ENCODE data around the gene BCOR. TPM values are rescaled to one million over a fixed set of nuclear protein-coding genes. Genes with fewer than 3 reads are reported as not detected.

Gene BCOR
- total and polyA plus RNA-seq, 2 of the 13 experiments (the other 11 are each of a cell fraction or from before 2014, with no cell fraction given), result 14.3 to 15.2 TPM

DNA sequence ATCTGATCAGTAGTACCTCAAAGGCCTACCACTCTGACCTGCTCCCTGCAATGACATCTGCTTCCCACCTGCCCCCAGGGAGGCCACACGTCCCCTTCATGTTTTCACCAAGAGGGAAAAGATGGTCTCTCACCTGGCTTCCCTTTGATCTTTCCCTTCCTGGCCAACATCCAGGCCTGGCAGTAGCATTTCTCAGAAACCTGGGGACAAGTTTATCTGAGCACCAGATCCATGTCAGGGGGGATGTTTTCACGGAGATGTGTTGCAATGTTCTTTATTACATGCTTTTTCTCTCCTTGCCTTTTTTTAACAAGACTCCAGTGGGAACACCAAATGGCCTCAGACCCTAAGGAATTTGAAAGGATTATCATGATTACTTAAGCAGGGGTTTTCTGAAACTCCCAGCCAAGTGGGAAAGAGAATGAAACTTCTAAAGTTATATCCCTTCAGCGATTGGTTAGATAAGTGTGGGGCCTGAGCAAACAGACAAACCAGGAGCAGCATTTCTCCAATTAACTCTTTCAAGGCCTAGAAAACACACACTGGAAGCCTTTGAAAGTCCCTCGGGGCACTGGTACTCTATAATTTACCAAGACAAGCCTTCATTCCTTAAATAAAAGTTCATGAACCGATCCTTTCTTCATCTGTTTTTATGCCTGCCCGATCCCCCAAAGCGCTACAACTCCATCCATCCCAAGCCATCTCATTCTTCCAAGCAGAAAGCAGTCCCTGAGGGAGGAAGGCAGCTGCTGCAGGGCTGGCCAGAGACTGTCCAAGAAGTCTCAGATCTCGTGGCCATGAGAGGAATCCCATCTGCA is 94.1 kb downstream of the BCOR start (continued):
- TF ChIP-seq KDM6A (CRISPR knock-in tag; IDR thresholded peaks at IDR 0.05; ENCODE audit: low read depth) (no peak), RBAK (CRISPR knock-in tag; IDR thresholded peaks at IDR 0.05) (no peak), EHMT2 (IDR thresholded peaks at IDR 0.05; ENCODE audit: borderline replicate concordance, low read depth, low read length) (no peak), DMAP1 (CRISPR knock-in tag; IDR thresholded peaks at IDR 0.05) (no peak), EZH2 (conservative IDR thresholded peaks at IDR 0.05; ENCODE audit: low read depth, low read length) (no peak), RNF2 (conservative IDR thresholded peaks at IDR 0.05; ENCODE audit: low read depth) (no peak), KDM5A (IDR thresholded peaks at IDR 0.05; ENCODE audit: borderline replicate concordance, low read length) (no peak), BHLHE40 (IDR thresholded peaks at IDR 0.05; ENCODE audit: low read length) (no peak), ZNF569 (CRISPR knock-in tag; IDR thresholded peaks at IDR 0.05; ENCODE audit: borderline replicate concordance) (no peak)
- TF ChIP-seq, protein P1, sequence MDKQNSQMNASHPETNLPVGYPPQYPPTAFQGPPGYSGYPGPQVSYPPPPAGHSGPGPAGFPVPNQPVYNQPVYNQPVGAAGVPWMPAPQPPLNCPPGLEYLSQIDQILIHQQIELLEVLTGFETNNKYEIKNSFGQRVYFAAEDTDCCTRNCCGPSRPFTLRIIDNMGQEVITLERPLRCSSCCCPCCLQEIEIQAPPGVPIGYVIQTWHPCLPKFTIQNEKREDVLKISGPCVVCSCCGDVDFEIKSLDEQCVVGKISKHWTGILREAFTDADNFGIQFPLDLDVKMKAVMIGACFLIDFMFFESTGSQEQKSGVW (CRISPR knock-in tag; IDR thresholded peaks at IDR 0.05; ENCODE audit: borderline replicate concordance), result no peak
- TF ChIP-seq, protein P2, sequence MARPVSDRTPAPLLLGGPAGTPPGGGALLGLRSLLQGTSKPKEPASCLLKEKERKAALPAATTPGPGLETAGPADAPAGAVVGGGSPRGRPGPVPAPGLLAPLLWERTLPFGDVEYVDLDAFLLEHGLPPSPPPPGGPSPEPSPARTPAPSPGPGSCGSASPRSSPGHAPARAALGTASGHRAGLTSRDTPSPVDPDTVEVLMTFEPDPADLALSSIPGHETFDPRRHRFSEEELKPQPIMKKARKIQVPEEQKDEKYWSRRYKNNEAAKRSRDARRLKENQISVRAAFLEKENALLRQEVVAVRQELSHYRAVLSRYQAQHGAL (CRISPR knock-in tag; IDR thresholded peaks at IDR 0.05; ENCODE audit: not compliant biosample characterization), result no peak
- TF ChIP-seq, protein P3, sequence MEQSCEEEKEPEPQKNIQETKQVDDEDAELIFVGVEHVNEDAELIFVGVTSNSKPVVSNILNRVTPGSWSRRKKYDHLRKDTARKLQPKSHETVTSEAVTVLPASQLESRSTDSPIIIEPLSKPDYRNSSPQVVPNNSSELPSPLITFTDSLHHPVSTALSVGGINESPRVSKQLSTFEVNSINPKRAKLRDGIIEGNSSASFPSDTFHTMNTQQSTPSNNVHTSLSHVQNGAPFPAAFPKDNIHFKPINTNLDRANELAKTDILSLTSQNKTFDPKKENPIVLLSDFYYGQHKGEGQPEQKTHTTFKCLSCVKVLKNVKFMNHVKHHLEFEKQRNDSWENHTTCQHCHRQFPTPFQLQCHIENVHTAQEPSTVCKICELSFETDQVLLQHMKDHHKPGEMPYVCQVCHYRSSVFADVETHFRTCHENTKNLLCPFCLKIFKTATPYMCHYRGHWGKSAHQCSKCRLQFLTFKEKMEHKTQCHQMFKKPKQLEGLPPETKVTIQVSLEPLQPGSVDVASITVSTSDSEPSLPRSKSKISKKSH (CRISPR knock-in tag; IDR thresholded peaks at IDR 0.05; ENCODE audit: borderline replicate concordance), result no peak
- TF ChIP-seq, protein P4, sequence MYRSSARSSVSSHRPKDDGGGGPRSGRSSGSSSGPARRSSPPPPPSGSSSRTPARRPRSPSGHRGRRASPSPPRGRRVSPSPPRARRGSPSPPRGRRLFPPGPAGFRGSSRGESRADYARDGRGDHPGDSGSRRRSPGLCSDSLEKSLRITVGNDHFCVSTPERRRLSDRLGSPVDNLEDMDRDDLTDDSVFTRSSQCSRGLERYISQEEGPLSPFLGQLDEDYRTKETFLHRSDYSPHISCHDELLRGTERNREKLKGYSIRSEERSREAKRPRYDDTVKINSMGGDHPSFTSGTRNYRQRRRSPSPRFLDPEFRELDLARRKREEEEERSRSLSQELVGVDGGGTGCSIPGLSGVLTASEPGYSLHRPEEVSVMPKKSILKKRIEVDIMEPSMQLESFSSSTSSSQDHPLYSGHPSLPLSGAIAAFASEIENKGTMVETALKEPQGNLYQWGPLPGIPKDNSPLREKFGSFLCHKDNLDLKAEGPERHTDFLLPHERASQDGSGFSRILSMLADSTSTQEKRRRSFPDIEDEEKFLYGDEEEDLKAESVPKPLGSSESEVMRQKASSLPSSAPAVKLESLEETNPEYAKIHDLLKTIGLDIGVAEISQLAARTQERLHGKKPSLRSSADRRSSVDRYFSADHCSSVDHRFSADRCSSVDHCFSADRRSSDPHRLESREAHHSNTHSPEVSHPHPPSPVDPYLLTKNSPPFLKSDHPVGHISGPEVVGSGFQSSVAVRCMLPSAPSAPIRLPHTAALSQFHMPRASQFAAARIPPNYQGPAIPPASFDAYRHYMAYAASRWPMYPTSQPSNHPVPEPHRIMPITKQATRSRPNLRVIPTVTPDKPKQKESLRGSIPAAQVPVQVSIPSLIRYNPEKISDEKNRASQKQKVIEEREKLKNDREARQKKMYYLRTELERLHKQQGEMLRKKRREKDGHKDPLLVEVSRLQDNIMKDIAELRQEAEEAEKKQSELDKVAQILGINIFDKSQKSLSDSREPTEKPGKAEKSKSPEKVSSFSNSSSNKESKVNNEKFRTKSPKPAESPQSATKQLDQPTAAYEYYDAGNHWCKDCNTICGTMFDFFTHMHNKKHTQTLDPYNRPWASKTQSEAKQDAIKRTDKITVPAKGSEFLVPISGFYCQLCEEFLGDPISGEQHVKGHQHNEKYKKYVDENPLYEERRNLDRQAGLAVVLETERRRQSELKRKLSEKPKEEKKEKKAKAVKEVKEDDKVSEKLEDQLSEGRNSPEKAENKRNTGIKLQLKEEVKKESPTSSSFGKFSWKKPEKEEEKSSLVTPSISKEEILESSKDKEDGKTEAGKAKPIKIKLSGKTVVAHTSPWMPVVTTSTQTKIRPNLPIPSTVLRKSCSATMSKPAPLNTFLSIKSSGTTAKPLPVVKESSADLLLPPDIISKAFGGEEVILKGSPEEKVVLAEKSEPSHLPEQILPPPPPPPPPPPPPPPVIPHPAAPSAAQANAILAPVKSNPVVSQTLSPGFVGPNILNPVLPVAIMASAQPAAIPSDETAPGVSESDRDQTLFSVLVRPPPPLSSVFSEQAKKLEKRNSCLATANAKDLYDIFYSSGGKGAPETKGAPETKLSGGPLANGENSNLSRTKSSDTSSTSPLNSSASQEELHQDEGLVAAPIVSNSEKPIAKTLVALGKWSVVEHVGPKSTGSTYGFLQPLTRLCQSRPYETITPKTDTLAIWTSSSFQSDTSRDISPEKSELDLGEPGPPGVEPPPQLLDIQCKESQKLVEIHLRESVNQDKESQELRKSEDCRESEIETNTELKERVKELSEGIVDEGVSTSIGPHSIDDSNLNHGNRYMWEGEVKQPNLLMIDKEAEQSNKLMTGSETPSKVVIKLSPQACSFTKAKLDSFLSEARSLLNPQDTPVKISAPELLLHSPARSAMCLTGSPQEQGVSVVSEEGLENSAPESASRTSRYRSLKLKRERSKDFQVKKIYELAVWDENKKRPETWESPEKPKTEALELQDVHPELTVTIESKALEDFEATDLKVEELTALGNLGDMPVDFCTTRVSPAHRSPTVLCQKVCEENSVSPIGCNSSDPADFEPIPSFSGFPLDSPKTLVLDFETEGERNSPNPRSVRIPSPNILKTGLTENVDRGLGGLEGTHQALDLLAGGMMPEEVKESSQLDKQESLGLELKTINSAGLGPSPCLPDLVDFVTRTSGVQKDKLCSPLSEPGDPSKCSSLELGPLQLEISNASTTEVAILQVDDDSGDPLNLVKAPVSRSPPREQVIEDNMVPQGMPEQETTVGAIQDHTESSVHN (CRISPR knock-in tag; IDR thresholded peaks at IDR 0.05), result no peak
- TF ChIP-seq, protein P5, sequence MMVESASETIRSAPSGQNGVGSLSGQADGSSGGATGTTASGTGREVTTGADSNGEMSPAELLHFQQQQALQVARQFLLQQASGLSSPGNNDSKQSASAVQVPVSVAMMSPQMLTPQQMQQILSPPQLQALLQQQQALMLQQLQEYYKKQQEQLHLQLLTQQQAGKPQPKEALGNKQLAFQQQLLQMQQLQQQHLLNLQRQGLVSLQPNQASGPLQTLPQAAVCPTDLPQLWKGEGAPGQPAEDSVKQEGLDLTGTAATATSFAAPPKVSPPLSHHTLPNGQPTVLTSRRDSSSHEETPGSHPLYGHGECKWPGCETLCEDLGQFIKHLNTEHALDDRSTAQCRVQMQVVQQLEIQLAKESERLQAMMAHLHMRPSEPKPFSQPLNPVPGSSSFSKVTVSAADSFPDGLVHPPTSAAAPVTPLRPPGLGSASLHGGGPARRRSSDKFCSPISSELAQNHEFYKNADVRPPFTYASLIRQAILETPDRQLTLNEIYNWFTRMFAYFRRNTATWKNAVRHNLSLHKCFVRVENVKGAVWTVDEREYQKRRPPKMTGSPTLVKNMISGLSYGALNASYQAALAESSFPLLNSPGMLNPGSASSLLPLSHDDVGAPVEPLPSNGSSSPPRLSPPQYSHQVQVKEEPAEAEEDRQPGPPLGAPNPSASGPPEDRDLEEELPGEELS (CRISPR knock-in tag; IDR thresholded peaks at IDR 0.05), result 0 out of 2 replicates have a peak, but pooled peaks have one; percentile 17
